Measurements from ENCODE around the gene HOTAIR. TPM values are rescaled to one million over a fixed set of nuclear protein-coding genes. Genes with fewer than 3 reads are reported as not detected.

HOTAIR gene
- total RNA-seq, 1 experiment from 2014 or later = not detected

DNA sequence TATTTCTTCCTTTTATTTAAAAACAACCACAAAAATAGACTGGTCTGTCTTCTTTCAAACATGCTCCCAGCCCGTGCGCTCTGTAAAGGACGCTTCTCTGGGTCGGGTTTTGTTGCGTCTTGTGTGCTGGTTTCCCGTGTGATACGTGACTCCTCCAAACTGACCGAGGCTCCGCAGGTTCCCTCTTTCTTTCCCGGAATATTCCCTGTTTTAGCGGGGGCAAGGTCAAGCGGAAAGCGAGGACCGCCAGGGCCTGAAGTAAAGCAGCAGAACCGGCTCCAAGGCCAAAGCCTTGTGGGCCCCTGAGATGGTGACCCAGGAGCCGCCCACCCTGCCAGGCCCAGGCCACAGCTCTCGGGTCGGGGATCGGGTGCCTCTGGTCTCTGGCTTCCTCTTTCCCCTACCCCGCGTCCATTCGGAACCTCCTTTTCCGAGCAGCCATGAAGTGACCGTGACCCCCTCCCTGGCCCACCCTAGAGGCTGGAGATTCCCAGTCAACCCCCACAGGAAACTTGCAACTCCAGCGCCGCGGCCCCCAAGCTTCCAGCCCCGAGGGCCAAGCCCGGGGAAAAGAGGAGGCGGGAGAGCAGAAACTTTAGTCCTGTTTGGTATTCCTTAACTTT is 9.3 kb upstream of the HOTAIR start:
- intact Hi-C loops (cut with micrococcal nuclease; ENCODE audit: unreplicated experiment) = no loop called here
- H3K27ac Mint-ChIP-seq (ENCODE audit: unreplicated experiment) = no peak overlapping the region
- H3K4me1 Mint-ChIP-seq (ENCODE audit: low read depth, unreplicated experiment) = peaks cover 6% of the 10 kb centered on the region
- BruUV-seq (replicated peaks) = no TSS peak
- peaks cover 28% of the 10 kb centered on the region for H3K36me3 Mint-ChIP-seq (ENCODE audit: insufficient read depth, unreplicated experiment)
- H3K27me3 Mint-ChIP-seq (ENCODE audit: unreplicated experiment) = peaks cover 100% of the 10 kb centered on the region
- H3K9me3 Mint-ChIP-seq (ENCODE audit: low read depth, unreplicated experiment) = no peaks in the 10 kb centered on the region
- no peak overlapping the region for H3K4me3 Mint-ChIP-seq (ENCODE audit: low read depth, unreplicated experiment)
- CTCF ChIA-PET = interaction anchor here (1.6 kb wide), 1 partner anchor 241 kb away, joined by 3 read pairs; no protein-coding TSS in a partner anchor
- TF ChIP-seq, protein P1, sequence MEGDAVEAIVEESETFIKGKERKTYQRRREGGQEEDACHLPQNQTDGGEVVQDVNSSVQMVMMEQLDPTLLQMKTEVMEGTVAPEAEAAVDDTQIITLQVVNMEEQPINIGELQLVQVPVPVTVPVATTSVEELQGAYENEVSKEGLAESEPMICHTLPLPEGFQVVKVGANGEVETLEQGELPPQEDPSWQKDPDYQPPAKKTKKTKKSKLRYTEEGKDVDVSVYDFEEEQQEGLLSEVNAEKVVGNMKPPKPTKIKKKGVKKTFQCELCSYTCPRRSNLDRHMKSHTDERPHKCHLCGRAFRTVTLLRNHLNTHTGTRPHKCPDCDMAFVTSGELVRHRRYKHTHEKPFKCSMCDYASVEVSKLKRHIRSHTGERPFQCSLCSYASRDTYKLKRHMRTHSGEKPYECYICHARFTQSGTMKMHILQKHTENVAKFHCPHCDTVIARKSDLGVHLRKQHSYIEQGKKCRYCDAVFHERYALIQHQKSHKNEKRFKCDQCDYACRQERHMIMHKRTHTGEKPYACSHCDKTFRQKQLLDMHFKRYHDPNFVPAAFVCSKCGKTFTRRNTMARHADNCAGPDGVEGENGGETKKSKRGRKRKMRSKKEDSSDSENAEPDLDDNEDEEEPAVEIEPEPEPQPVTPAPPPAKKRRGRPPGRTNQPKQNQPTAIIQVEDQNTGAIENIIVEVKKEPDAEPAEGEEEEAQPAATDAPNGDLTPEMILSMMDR (IDR thresholded peaks at IDR 0.05; ENCODE audit: unreplicated experiment) = no peak
- no peak for DNase-seq

DNA sequence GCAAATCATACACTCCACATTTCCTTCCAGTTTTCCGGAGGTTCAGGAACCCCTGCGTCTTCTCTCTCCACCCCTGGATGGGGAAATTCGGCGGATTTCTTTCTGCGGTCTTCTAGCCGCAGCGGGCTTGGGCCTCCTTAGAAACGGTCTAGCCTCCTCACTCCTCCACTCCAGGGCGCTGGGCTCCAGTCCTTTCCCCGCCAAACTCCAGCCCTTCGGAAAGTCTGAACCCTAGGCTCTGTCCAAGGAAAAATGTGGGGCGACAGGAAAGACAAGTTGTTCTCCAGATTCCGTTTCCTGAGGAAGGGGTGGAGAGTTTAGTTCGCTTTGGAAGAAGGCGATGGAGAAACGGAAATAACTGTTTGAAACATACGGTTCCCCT is 8.8 kb upstream of the HOTAIR start:
- BruUV-seq (replicated peaks) = no TSS peak
- Mint-ChIP-seq H3K27ac (ENCODE audit: unreplicated experiment) (no peak overlapping the region), H3K4me1 (ENCODE audit: low read depth, unreplicated experiment) (peaks cover 5% of the 10 kb centered on the region), H3K4me3 (ENCODE audit: low read depth, unreplicated experiment) (no peak overlapping the region), H3K36me3 (ENCODE audit: insufficient read depth, unreplicated experiment) (peaks cover 28% of the 10 kb centered on the region), H3K27me3 (ENCODE audit: unreplicated experiment) (peaks cover 97% of the 10 kb centered on the region), H3K9me3 (ENCODE audit: low read depth, unreplicated experiment) (no peaks in the 10 kb centered on the region)
- TF ChIP-seq, protein P1 (IDR thresholded peaks at IDR 0.05; ENCODE audit: unreplicated experiment) = no peak
- no peak for DNase-seq
- CTCF ChIA-PET = no interaction called here
- intact Hi-C loops (cut with micrococcal nuclease; ENCODE audit: unreplicated experiment) = no loop called here

DNA sequence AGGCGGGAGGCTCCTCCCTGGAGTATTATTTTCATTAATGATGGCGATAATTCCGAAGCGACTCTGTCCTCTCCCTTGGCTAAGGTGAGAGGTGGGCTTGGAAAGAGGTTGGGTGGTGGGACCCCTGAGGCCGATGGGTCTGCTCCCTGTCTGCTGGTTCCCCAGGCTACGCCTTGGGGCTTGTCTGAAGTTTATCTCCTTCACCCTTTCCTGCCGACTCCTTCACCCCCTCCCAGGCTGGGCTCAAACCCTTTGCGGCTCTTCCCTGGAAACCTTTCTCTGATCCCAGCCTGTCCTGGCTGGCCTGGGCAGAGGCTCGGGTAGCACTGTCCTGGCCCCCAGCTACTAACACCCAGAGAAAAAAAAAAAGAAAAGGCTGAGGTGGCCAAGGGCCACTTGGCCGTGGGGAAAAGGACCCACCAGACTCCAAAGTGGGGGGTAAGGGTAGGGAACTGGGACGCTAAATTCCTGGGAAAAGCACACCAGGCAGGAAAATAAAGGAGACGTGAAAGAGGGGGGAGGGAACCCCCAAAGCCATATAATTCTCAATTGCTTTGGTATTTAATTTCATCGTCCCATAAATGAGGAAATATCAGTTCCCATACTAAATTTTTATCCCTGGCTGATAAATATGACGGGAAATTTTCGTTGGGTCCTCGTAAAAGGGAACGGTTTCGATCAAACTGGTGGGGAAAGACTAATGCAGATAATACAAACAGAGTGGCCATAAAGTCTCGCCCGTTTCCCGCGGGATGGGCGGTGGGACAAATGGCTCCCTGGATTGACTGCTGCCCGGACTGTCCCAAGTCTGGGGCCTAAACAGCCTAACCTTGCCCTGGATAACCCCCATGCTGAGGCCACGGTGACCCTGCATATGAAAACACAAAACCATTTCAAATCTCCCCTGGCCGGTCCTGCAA is 8.2 kb upstream of the HOTAIR start:
- no TSS peak for BruUV-seq (replicated peaks)
- Mint-ChIP-seq H3K4me3 (ENCODE audit: low read depth, unreplicated experiment) (no peak overlapping the region), H3K27ac (ENCODE audit: unreplicated experiment) (no peak overlapping the region)

More for the DNA sequence above, 8.2 kb upstream of the HOTAIR start:
- TF ChIP-seq, protein P1 (IDR thresholded peaks at IDR 0.05; ENCODE audit: unreplicated experiment) = no peak
- DNase-seq = no peak
- intact Hi-C loops (cut with micrococcal nuclease; ENCODE audit: unreplicated experiment) = no loop called here
- peaks cover 28% of the 10 kb centered on the region for H3K36me3 Mint-ChIP-seq (ENCODE audit: insufficient read depth, unreplicated experiment)
- H3K27me3 Mint-ChIP-seq (ENCODE audit: unreplicated experiment) = peaks cover 90% of the 10 kb centered on the region
- CTCF ChIA-PET = no interaction called here
- no peaks in the 10 kb centered on the region for H3K9me3 Mint-ChIP-seq (ENCODE audit: low read depth, unreplicated experiment)
- peaks cover 8% of the 10 kb centered on the region for H3K4me1 Mint-ChIP-seq (ENCODE audit: low read depth, unreplicated experiment)

All from Calu3 (cell line).